Hypothalamus (tissue), 51 donors: ENCODE measurements around the gene ZC3H18.

Source experiments
- DNase-seq, 51 donors: peaks; one replicate each; lab custom pipeline; 2025; lab: John Stamatoyannopoulos, UW

The ZC3H18 gene

GRCh38 chr16:88649924-88650748 is 79.9 kb downstream of the ZC3H18 start:
- peak in 3 of 51 donors; percentile 8 to 30 (median 15) for DNase-seq

GRCh38 chr16:88650749-88651275 is 80.6 kb downstream of the ZC3H18 start, which contains the start of gene CYBA:
Gene CYBA, minus strand, starts transcription at chr16:88651053. Its CDS starts 40 bp downstream, at chr16:88651013.
- DNase-seq: peak in 25 of 51 donors; percentile 4 to 56 (median 26)

- no peak for DNase-seq
These were observed 81.2 kb downstream of the ZC3H18 start for GRCh38 chr16:88651276-88651988.

- DNase-seq: no peak
These were observed 82.0 kb downstream of the ZC3H18 start for GRCh38 chr16:88651989-88652761.

GRCh38 chr16:88652762-88653063 is 82.5 kb downstream of the ZC3H18 start:
- no peak for DNase-seq

GRCh38 chr16:88653101-88653500 is 82.9 kb downstream of the ZC3H18 start:
- DNase-seq: no peak

GRCh38 chr16:88653596-88654362 is 83.6 kb downstream of the ZC3H18 start:
- no peak for DNase-seq

- DNase-seq: no peak
These were observed 84.3 kb downstream of the ZC3H18 start for GRCh38 chr16:88654363-88655052.

GRCh38 chr16:88655053-88655732 is 85.0 kb downstream of the ZC3H18 start:
- no peak for DNase-seq

GRCh38 chr16:88655733-88656281 is 85.6 kb downstream of the ZC3H18 start:
- no peak for DNase-seq

- no peak for DNase-seq
These were observed 86.2 kb downstream of the ZC3H18 start for GRCh38 chr16:88656291-88656980.

- DNase-seq: no peak
These were observed 87.2 kb downstream of the ZC3H18 start for GRCh38 chr16:88657371-88657770.

- no peak for DNase-seq
These were observed 88.5 kb downstream of the ZC3H18 start for GRCh38 chr16:88658714-88659113.

- DNase-seq: no peak
These were observed 89.0 kb downstream of the ZC3H18 start for GRCh38 chr16:88659160-88659559.

- DNase-seq: no peak
These were observed 91.3 kb downstream of the ZC3H18 start for GRCh38 chr16:88661468-88661867.

- peak in 1 of 51 donors; percentile 56 for DNase-seq
These were observed 92.1 kb downstream of the ZC3H18 start for GRCh38 chr16:88662222-88662842.

GRCh38 chr16:88662843-88663606 is 92.8 kb downstream of the ZC3H18 start, which contains the start of gene MVD:
Gene MVD, minus strand, starts transcription at chr16:88663091. Its CDS starts 11 bp downstream, at chr16:88663080.
- DNase-seq: peak; percentile 72 to 99 (median 96)
